HG02588 (cell line): ENCODE data around the gene MEGF11.

ENCODE experiments used
- ATAC-seq: cut with Tn5 transposase; IDR thresholded peaks from one replicate; pipeline ENCODE4 v1.9.1; 2021; ENCODE audit warnings: mild to moderate bottlenecking, moderate library complexity; ENCODE audit not compliant: unreplicated experiment

Gene MEGF11

GRCh38 chr15:66172324-66172980 is 81.1 kb downstream of the MEGF11 start:
- ATAC-seq, result no peak

- no peak for ATAC-seq
Measured at GRCh38 chr15:66171841-66172240, 81.7 kb downstream of the MEGF11 start.

GRCh38 chr15:66170716-66171115 is 82.8 kb downstream of the MEGF11 start:
- ATAC-seq, result no peak

GRCh38 chr15:66170042-66170441 is 83.5 kb downstream of the MEGF11 start:
- no peak for ATAC-seq

- no peak for ATAC-seq
Measured at GRCh38 chr15:66169625-66170024, 83.9 kb downstream of the MEGF11 start.

GRCh38 chr15:66169023-66169422 is 84.5 kb downstream of the MEGF11 start:
- ATAC-seq, result no peak

- ATAC-seq, result no peak
Measured at GRCh38 chr15:66167854-66168253, 85.7 kb downstream of the MEGF11 start.

GRCh38 chr15:66165856-66166255 is 87.7 kb downstream of the MEGF11 start:
- ATAC-seq, result no peak

GRCh38 chr15:66164788-66165187 is 88.8 kb downstream of the MEGF11 start:
- no peak for ATAC-seq

GRCh38 chr15:66163553-66163952 is 90.0 kb downstream of the MEGF11 start:
- ATAC-seq, result no peak

GRCh38 chr15:66162286-66162685 is 91.3 kb downstream of the MEGF11 start:
- ATAC-seq, result no peak

GRCh38 chr15:66161575-66162118 is 91.9 kb downstream of the MEGF11 start:
- ATAC-seq, result no peak

GRCh38 chr15:66161108-66161507 is 92.4 kb downstream of the MEGF11 start:
- no peak for ATAC-seq

GRCh38 chr15:66157507-66157906 is 96.0 kb downstream of the MEGF11 start:
- ATAC-seq, result no peak

GRCh38 chr15:66156310-66156975 is 97.1 kb downstream of the MEGF11 start:
- no peak for ATAC-seq

- no peak for ATAC-seq
Measured at GRCh38 chr15:66155065-66155464, 98.5 kb downstream of the MEGF11 start.

GRCh38 chr15:66154581-66154980 is 99.0 kb downstream of the MEGF11 start:
- ATAC-seq, result no peak

- peak; percentile 75 for ATAC-seq
Measured at GRCh38 chr15:66153549-66154415, 99.8 kb downstream of the MEGF11 start.

GRCh38 chr15:66152650-66153049 is 100.9 kb downstream of the MEGF11 start:
- no peak for ATAC-seq

GRCh38 chr15:66151809-66152208 is 101.7 kb downstream of the MEGF11 start:
- ATAC-seq, result no peak

- ATAC-seq, result no peak
Measured at GRCh38 chr15:66149871-66150270, 103.7 kb downstream of the MEGF11 start.
